Measurements from ENCODE around the gene P2RY8. TPM values are rescaled to one million over a fixed set of nuclear protein-coding genes. Genes with fewer than 3 reads are reported as not detected.

Gene P2RY8
- polyA plus RNA-seq, 3 donors: 18.9 to 40.0 (median 33.3) TPM

GRCh38 chrX:1528884-1529203 is 8.1 kb downstream of the P2RY8 start:
- Histone ChIP-seq H3K9me3 (replicated peaks in 1 of 2; ENCODE audit: control insufficient read depth in 1 of 2, insufficient read depth in 1 of 2, low read length in 2 of 2) (no peaks in the 10 kb centered on the region), H4K20me1 (ENCODE audit: insufficient read depth, low read length) (peaks cover 82% of the 10 kb centered on the region), H3K4me2 (replicated peaks; ENCODE audit: extremely low read depth, low read length, poor library complexity, severe bottlenecking) (no peak overlapping the region), H3K9ac (ENCODE audit: insufficient read depth, low read length, poor library complexity, severe bottlenecking) (no peak overlapping the region), H3K4me3 (replicated peaks in 1 of 3; ENCODE audit: low read depth in 2 of 3, low read length in 3 of 3) (no peak overlapping the region), H3K4me1 (ENCODE audit: control insufficient read depth in 1 of 2, insufficient read depth in 2 of 2, low read length in 2 of 2) (peaks cover 0 to 7% of the 10 kb centered on the region in 2 donors), H3K79me2 (ENCODE audit: insufficient read depth, low read length) (peaks cover 92% of the 10 kb centered on the region), H3K27me3 (ENCODE audit: control insufficient read depth in 2 of 2, insufficient read depth in 2 of 2, low read length in 2 of 2) (no peaks in the 10 kb centered on the region), H2AFZ (ENCODE audit: insufficient read depth, low read depth, low read length, poor library complexity, severe bottlenecking) (no peak overlapping the region), H3K27ac (ENCODE audit: low read depth in 1 of 2, low read length in 2 of 2) (peak overlapping the region in 1 of 2 donors; percentile 28), H3K36me3 (replicated peaks in 1 of 2; ENCODE audit: control insufficient read depth in 1 of 2, insufficient read depth in 2 of 2, low read length in 2 of 2) (peaks cover 9 to 41% of the 10 kb centered on the region in 2 donors)
- H3K4me3 Mint-ChIP-seq: no peak overlapping the region
- intact Hi-C loops (cut with micrococcal nuclease): loop anchor here in 1 of 2 donors (5.0 kb wide), 1 partner anchor 48 kb away; no protein-coding TSS in a partner anchor
- peaks cover 0 to 1% (median 0%) of the 10 kb centered on the region in 7 donors for H3K9me3 Mint-ChIP-seq
- WGBS (ENCODE audit: insufficient coverage): 80% methylated on average over 1 of the region's 5 CpGs
- H3K27ac Mint-ChIP-seq: no peak overlapping the region
- DNase-seq: no peak
- H3K4me1 Mint-ChIP-seq: peaks cover 2% of the 10 kb centered on the region
- H3K27me3 Mint-ChIP-seq (ENCODE audit: low read depth in 3 of 3): no peaks in the 10 kb centered on the region
- H3K36me3 Mint-ChIP-seq: peaks cover 3 to 7% of the 10 kb centered on the region in 2 donors
- TF ChIP-seq CTCF (IDR thresholded peaks at IDR 0.05): no peak

GRCh38 chrX:1528186-1528883 is 8.7 kb downstream of the P2RY8 start:
- H3K4me1 Mint-ChIP-seq: peaks cover 2% of the 10 kb centered on the region
- peaks cover 3 to 7% of the 10 kb centered on the region in 2 donors for H3K36me3 Mint-ChIP-seq
- Histone ChIP-seq H3K27me3 (ENCODE audit: control insufficient read depth in 2 of 2, insufficient read depth in 2 of 2, low read length in 2 of 2) (no peaks in the 10 kb centered on the region), H3K79me2 (ENCODE audit: insufficient read depth, low read length) (peaks cover 97% of the 10 kb centered on the region), H3K4me3 (replicated peaks in 1 of 3; ENCODE audit: low read depth in 2 of 3, low read length in 3 of 3) (no peak overlapping the region), H2AFZ (ENCODE audit: insufficient read depth, low read depth, low read length, poor library complexity, severe bottlenecking) (no peak overlapping the region), H4K20me1 (ENCODE audit: insufficient read depth, low read length) (peaks cover 85% of the 10 kb centered on the region), H3K36me3 (replicated peaks in 1 of 2; ENCODE audit: control insufficient read depth in 1 of 2, insufficient read depth in 2 of 2, low read length in 2 of 2) (peaks cover 9 to 41% of the 10 kb centered on the region in 2 donors), H3K9ac (ENCODE audit: insufficient read depth, low read length, poor library complexity, severe bottlenecking) (no peak overlapping the region), H3K4me2 (replicated peaks; ENCODE audit: extremely low read depth, low read length, poor library complexity, severe bottlenecking) (no peak overlapping the region), H3K4me1 (ENCODE audit: control insufficient read depth in 1 of 2, insufficient read depth in 2 of 2, low read length in 2 of 2) (peaks cover 0 to 7% of the 10 kb centered on the region in 2 donors), H3K9me3 (replicated peaks in 1 of 2; ENCODE audit: control insufficient read depth in 1 of 2, insufficient read depth in 1 of 2, low read length in 2 of 2) (no peaks in the 10 kb centered on the region), H3K27ac (ENCODE audit: low read depth in 1 of 2, low read length in 2 of 2) (no peak overlapping the region)
- intact Hi-C loops (cut with micrococcal nuclease): loop anchor here in 1 of 2 donors (5.0 kb wide), 1 partner anchor 49 kb away; no protein-coding TSS in a partner anchor
- WGBS (ENCODE audit: insufficient coverage): 93% methylated on average over 5 of the region's 9 CpGs
- no peak overlapping the region for H3K27ac Mint-ChIP-seq
- H3K9me3 Mint-ChIP-seq: peaks cover 0 to 1% (median 0%) of the 10 kb centered on the region in 7 donors
- TF ChIP-seq CTCF (IDR thresholded peaks at IDR 0.05): no peak
- no peak for DNase-seq
- H3K4me3 Mint-ChIP-seq: no peak overlapping the region
- no peaks in the 10 kb centered on the region for H3K27me3 Mint-ChIP-seq (ENCODE audit: low read depth in 3 of 3)

Data from CD14-positive monocyte (primary cell).